HCT116 (cell line): ENCODE measurements around the gene OSBPL8. TPM values are rescaled to one million over a fixed set of nuclear protein-coding genes. Genes with fewer than 3 reads are reported as not detected.
A peak's percentile ranks its signal among the peaks of the same experiment; 100 is the strongest.

Experiments used
- ATAC-seq: fragments of 200-7000 bp; cut with Tn5 transposase; 2 replicates; pipeline ENCODE4 v1.9.1; 2020; ENCODE audit warnings: mild to moderate bottlenecking, moderate library complexity
- BruUV-seq: library from RNA; stranded (reverse); fragments of 400-500 nt; replicated peaks from 2 replicates; lab custom pipeline; 2021; lab: Mats Ljungman, UMichigan
- CTCF ChIA-PET: fragments of 300-600 bp; sonication (Branson Sonifier 250); formaldehyde crosslinking; loops from one replicate; lab custom pipeline; 2021; ENCODE audit warnings: antibody characterized with exemption; lab: Charles Lee
- POLR2A ChIA-PET: fragments of 300-600, 350-600 bp; sonication (Branson Sonifier 250); formaldehyde crosslinking; loops from one replicate; lab custom pipeline; 2021; ENCODE audit warnings: antibody characterized with exemption; lab: Charles Lee
- RAD21 ChIA-PET, 2 experiments: fragments of 300-600 bp; sonication (Branson Sonifier 250); formaldehyde crosslinking; loops; one replicate each; lab custom pipeline; 2023; ENCODE audit warnings: low total read pairs in 2 of 2; ENCODE audit not compliant: uncharacterized antibody in 2 of 2, unreplicated experiment in 2 of 2, low non-redundant PET in 1 of 2; lab: Charles Lee
- DNase-seq: peaks from one replicate; pipeline ENCODE4 v3.0.0-alpha.2; 2010; ENCODE audit warnings: low read depth, low spot score
- H2AFZ ChIP-seq: fragments of 200-600 bp; shearing (Covaris generic), sonication (generic); 2 replicates; pipeline ENCODE4 v1.6.1; 2017; ENCODE audit warnings: low read depth, mixed run types, mixed read lengths, antibody characterized with exemption, low read length; ENCODE audit not compliant: poor library complexity, severe bottlenecking
- H3K27ac ChIP-seq: 2 replicates; pipeline ENCODE4 v1.5.1; 2012; ENCODE audit warnings: low read depth, low read length
- H3K27me3 ChIP-seq: fragments of 200-600 bp; sonication (generic); 2 replicates; pipeline ENCODE4 v1.6.1; 2016; ENCODE audit warnings: mixed run types, low read length, mixed read lengths; ENCODE audit not compliant: insufficient read depth
- H3K36me3 ChIP-seq, 2 experiments: fragments of 200-500 bp in 1 of 2; fragments of 200-600 bp in 1 of 2; sonication (Bioruptor generic) in 1 of 2; sonication (generic) in 1 of 2; 2 replicates each; pipeline versions ENCODE4 v1.5.1 to v1.6.1; 2014 to 2016; ENCODE audit warnings: low read length in 2 of 2, inconsistent platforms in 1 of 2, mixed read lengths in 1 of 2, mixed run types in 1 of 2; ENCODE audit not compliant: insufficient read depth in 2 of 2, control insufficient read depth in 1 of 2
- H3K4me1 ChIP-seq, 2 experiments: fragments of 200-600 bp in 1 of 2; sonication (generic) in 1 of 2; 2 replicates each; pipeline versions ENCODE4 v1.5.1 to v1.6.1; 2012 to 2017; ENCODE audit warnings: low read length in 2 of 2, inconsistent platforms in 1 of 2, mild to moderate bottlenecking in 1 of 2, mixed read lengths in 1 of 2, mixed run types in 1 of 2, moderate library complexity in 1 of 2; ENCODE audit not compliant: insufficient read depth in 2 of 2, control insufficient read depth in 1 of 2
- H3K4me2 ChIP-seq: fragments of 200-600 bp; sonication (generic); 2 replicates; pipeline ENCODE4 v1.6.1; 2017; ENCODE audit warnings: mixed run types, low read length, mixed read lengths
- H3K4me3 ChIP-seq, 2 experiments: fragments of 200-600 bp in 1 of 2; sonication (generic) in 1 of 2; replicated peaks in 1 of 2; 2 replicates each; pipeline ENCODE4 v1.5.1; 2011 to 2016; ENCODE audit warnings: low read length in 2 of 2, control low read depth in 1 of 2, low read depth in 1 of 2, mild to moderate bottlenecking in 1 of 2, mixed read lengths in 1 of 2, mixed run types in 1 of 2
- H3K79me2 ChIP-seq: fragments of 200-600 bp; sonication (generic); 2 replicates; pipeline ENCODE4 v1.6.1; 2017; ENCODE audit warnings: mild to moderate bottlenecking, mixed run types, low read length, moderate library complexity, mixed read lengths; ENCODE audit not compliant: insufficient read depth
- H3K9ac ChIP-seq: fragments of 200-600 bp; sonication (generic); 2 replicates; pipeline ENCODE4 v1.6.1; 2016; ENCODE audit warnings: low read length, mixed read lengths
- H3K9me2 ChIP-seq: fragments of 200-600 bp; sonication (generic), shearing (Covaris generic); 2 replicates; pipeline ENCODE4 v1.6.1; 2017; ENCODE audit warnings: mixed run types, mild to moderate bottlenecking, moderate library complexity; ENCODE audit not compliant: insufficient read depth
- H3K9me3 ChIP-seq, 2 experiments: fragments of 200-500 bp in 1 of 2; fragments of 200-600 bp in 1 of 2; sonication (Bioruptor generic) in 1 of 2; sonication (generic) in 1 of 2; 2 replicates each; pipeline ENCODE4 v1.6.1; 2014 to 2017; ENCODE audit warnings: low read length in 2 of 2, mixed read lengths in 2 of 2, inconsistent platforms in 1 of 2, low read depth in 1 of 2, mild to moderate bottlenecking in 1 of 2, mixed run types in 1 of 2, moderate library complexity in 1 of 2; ENCODE audit not compliant: control insufficient read depth in 1 of 2, insufficient read depth in 1 of 2
- H4K20me1 ChIP-seq: fragments of 200-600 bp; sonication (generic), shearing (Covaris generic); 2 replicates; pipeline ENCODE4 v1.6.1; 2017; ENCODE audit warnings: mixed run types, mild to moderate bottlenecking, moderate library complexity; ENCODE audit not compliant: insufficient read depth
- CTCF ChIP-seq, 3 experiments: fragments of 200-600 bp in 1 of 3; sonication (generic) in 1 of 3; IDR thresholded peaks in 2 of 3; conservative IDR thresholded peaks in 1 of 3; 2 replicates each; pipeline ENCODE4 v1.5.1; 2012 to 2017; ENCODE audit warnings: low read depth in 2 of 3, low read length in 2 of 3, antibody characterized with exemption in 1 of 3, borderline replicate concordance in 1 of 3, control low read depth in 1 of 3, mild to moderate bottlenecking in 1 of 3, mixed read lengths in 1 of 3, mixed run types in 1 of 3, moderate library complexity in 1 of 3; ENCODE audit not compliant: insufficient read depth in 1 of 3
- ELF1 ChIP-seq: IDR thresholded peaks from 2 replicates; pipeline ENCODE4 v1.6.1; 2012; ENCODE audit warnings: low read depth, borderline replicate concordance
- FOSL1 ChIP-seq: IDR thresholded peaks from 2 replicates; pipeline ENCODE4 v1.6.1; 2012; ENCODE audit warnings: low read depth
- JUND ChIP-seq: IDR thresholded peaks from 2 replicates; pipeline ENCODE4 v1.6.1; 2012
- POLR2A ChIP-seq: IDR thresholded peaks from 2 replicates; pipeline ENCODE4 v1.7.0; 2011; ENCODE audit warnings: borderline replicate concordance; ENCODE audit not compliant: insufficient read depth, insufficient read length; ENCODE audit errors: extremely low read depth
- POLR2AphosphoS5 ChIP-seq: IDR thresholded peaks from 2 replicates; pipeline ENCODE4 v1.6.1; 2011; ENCODE audit warnings: mild to moderate bottlenecking, low read depth, low read length, moderate library complexity
- RAD21 ChIP-seq: IDR thresholded peaks from 2 replicates; pipeline ENCODE4 v1.6.1; 2012; ENCODE audit warnings: low read depth, mild to moderate bottlenecking
- SIN3A ChIP-seq: IDR thresholded peaks from 2 replicates; pipeline ENCODE4 v1.6.1; 2012; ENCODE audit warnings: low read depth
- SP1 ChIP-seq: IDR thresholded peaks from 2 replicates; pipeline ENCODE4 v1.6.1; 2012; ENCODE audit warnings: low read depth
- YY1 ChIP-seq: IDR thresholded peaks from 2 replicates; pipeline ENCODE4 v1.6.1; 2011; ENCODE audit warnings: low read length, low read depth, moderate library complexity, mild to moderate bottlenecking; ENCODE audit not compliant: insufficient replicate concordance; ENCODE audit errors: extremely low read depth
- ZFX ChIP-seq: fragments of 450-650 bp; IDR thresholded peaks from 2 replicates; pipeline ENCODE4 v1.6.1; 2017
- ZNF274 ChIP-seq: fragments of 200-500 bp; sonication (Bioruptor generic); IDR thresholded peaks from 2 replicates; pipeline ENCODE4 v1.6.1; 2014; ENCODE audit warnings: mild to moderate bottlenecking, low read depth, low read length, inconsistent platforms
- intact Hi-C: fragments of 100-400 bp; cut with micrococcal nuclease; formaldehyde crosslinking; loops from 2 replicates; pipeline ENCODE4 v1.10.0; 2022
- total RNA-seq: library from RNA; stranded (reverse); gene quantifications from one replicate; pipeline ENCODE4 v1.2.1, GENCODE V29; 2021; ENCODE audit not compliant: unreplicated experiment
- TF ChIP-seq, protein P1 (sequence below): IDR thresholded peaks from 2 replicates; pipeline ENCODE4 v1.6.1; 2012

OSBPL8 gene
- total RNA-seq, 1 experiment from 2014 or later: 115 TPM

- peak within 1 kb of the TSS; percentile 77 to 88 for H3K4me3 ChIP-seq
- TSS peak; percentile 94 for BruUV-seq
- H3K9ac ChIP-seq: peak within 1 kb of the TSS; percentile 74
- ChIA-PET RAD21 (no interaction called here), CTCF (interaction anchor here (0.7 kb wide), 1 partner anchor 93 kb away, joined by 3 read pairs; no protein-coding TSS in a partner anchor), POLR2A (interaction anchor here (0.9 to 1.7 kb wide), 8 partner anchors 9 to 725 kb away, joined by 3 to 6 read pairs (median 4); no protein-coding TSS in a partner anchor)
- H3K4me1 ChIP-seq: peaks cover 23 to 48% of the 10 kb centered on the region in 2 experiments; a peak in 3 of 4 replicates
- H3K9me2 ChIP-seq: no peaks in the 10 kb centered on the region
- TF ChIP-seq SP1 (peak; percentile 58), FOSL1 (no peak), CTCF (IDR thresholded peaks at IDR 0.05 in 2 of 3, conservative IDR thresholded peaks at IDR 0.05 in 1 of 3; ENCODE audit: borderline replicate concordance in 1 of 3, insufficient read depth in 1 of 3, low read depth in 2 of 3, low read length in 2 of 3) (peak; percentile 33 to 63 (median 49); a peak in 4 of 6 replicates), SIN3A (peak; percentile 69), ZNF274 (no peak), ELF1 (peak; percentile 87), YY1 (peak; percentile 68), POLR2A (peak; percentile 5), JUND (no peak), POLR2AphosphoS5 (peak; percentile 85), ZFX (peak; percentile 42), RAD21 (peak; percentile 44)
- TF ChIP-seq, protein P1, sequence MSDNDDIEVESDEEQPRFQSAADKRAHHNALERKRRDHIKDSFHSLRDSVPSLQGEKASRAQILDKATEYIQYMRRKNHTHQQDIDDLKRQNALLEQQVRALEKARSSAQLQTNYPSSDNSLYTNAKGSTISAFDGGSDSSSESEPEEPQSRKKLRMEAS: peak; percentile 30; the same call in 1 of the 2 replicates
- no peaks in the 10 kb centered on the region for H3K9me3 ChIP-seq
- no peak within 1 kb of the TSS for H2AFZ ChIP-seq
- H3K36me3 ChIP-seq: no peaks in the 10 kb centered on the region
- H3K27me3 ChIP-seq: no peaks in the 10 kb centered on the region
- H3K4me2 ChIP-seq: peak within 1 kb of the TSS; percentile 82
- no peaks in the 10 kb centered on the region for H4K20me1 ChIP-seq
- peak; percentile 91 for ATAC-seq
- intact Hi-C loops: loop anchor here (1.0 to 10.0 kb wide), 11 partner anchors 107 to 1016 kb away; partner anchors contain the start of genes CAPS2, GLIPR1L1, GLIPR1L2 and KRR1
- peak within 1 kb of the TSS; percentile 86 for H3K27ac ChIP-seq
- peak; percentile 83 for DNase-seq
- H3K79me2 ChIP-seq: peaks cover 48% of the 10 kb centered on the region
These were observed 211.3 kb downstream of the OSBPL8 start, which contains the start of gene BBS10 for GRCh38 chr12:76348079-76348901. Gene BBS10, minus strand, starts transcription at chr12:76348415. Its CDS starts 57 bp downstream, at chr12:76348358.
